HG03139 (cell line): Measurements from ENCODE around the gene DOCK6.

Experiments used
- ATAC-seq: cut with Tn5 transposase; IDR thresholded peaks from one replicate; pipeline ENCODE4 v1.9.1; 2021; ENCODE audit not compliant: unreplicated experiment

The DOCK6 gene

GRCh38 chr19:11261971-11262839, at the start of gene DOCK6:
TSS of gene DOCK6 (minus strand) at chr19:11262524. CDS start at chr19:11262440, 84 bp downstream.
- no peak for ATAC-seq

GRCh38 chr19:11306337-11306736, 44.0 kb upstream of the DOCK6 start:
- ATAC-seq: no peak

GRCh38 chr19:11304936-11305335, 42.6 kb upstream of the DOCK6 start:
- no peak for ATAC-seq

- no peak for ATAC-seq
These were observed 38.4 kb upstream of the DOCK6 start for GRCh38 chr19:11300811-11301120.

- ATAC-seq: no peak
These were observed 37.9 kb upstream of the DOCK6 start for GRCh38 chr19:11299946-11300810.

- no peak for ATAC-seq
These were observed 33.9 kb upstream of the DOCK6 start for GRCh38 chr19:11296264-11296663.

- ATAC-seq: no peak
These were observed 33.4 kb upstream of the DOCK6 start, which contains the start of gene TSPAN16 for GRCh38 chr19:11295665-11296245. TSS of gene TSPAN16 (plus strand) at chr19:11296160. CDS start at chr19:11296298, 138 bp downstream.

GRCh38 chr19:11295180-11295579, 32.9 kb upstream of the DOCK6 start:
- ATAC-seq: no peak

- ATAC-seq: peak; percentile 60
These were observed 31.4 kb upstream of the DOCK6 start for GRCh38 chr19:11293433-11294389.

- ATAC-seq: no peak
These were observed 29.7 kb upstream of the DOCK6 start for GRCh38 chr19:11291991-11292390.

GRCh38 chr19:11291415-11291814, 29.1 kb upstream of the DOCK6 start:
- no peak for ATAC-seq

- no peak for ATAC-seq
These were observed 27.9 kb upstream of the DOCK6 start for GRCh38 chr19:11290256-11290655.

- no peak for ATAC-seq
These were observed 26.0 kb upstream of the DOCK6 start for GRCh38 chr19:11288349-11288748.

- ATAC-seq: no peak
These were observed 24.1 kb upstream of the DOCK6 start for GRCh38 chr19:11286312-11286974.

- no peak for ATAC-seq
These were observed 22.2 kb upstream of the DOCK6 start for GRCh38 chr19:11284515-11284914.

- no peak for ATAC-seq
These were observed 19.2 kb upstream of the DOCK6 start for GRCh38 chr19:11281356-11282049.

- ATAC-seq: no peak
These were observed 17.3 kb upstream of the DOCK6 start for GRCh38 chr19:11279505-11280236.

- ATAC-seq: no peak
These were observed 16.3 kb upstream of the DOCK6 start for GRCh38 chr19:11278670-11279069.
